ENCODE results near the gene EFCAB6. TPM values are rescaled to one million over a fixed set of nuclear protein-coding genes. Genes with fewer than 3 reads are reported as not detected.

Gene EFCAB6
- total RNA-seq, 2 donors from 2014 or later, result 2.2 to 2.5 TPM

- H3K36me3 ChIP-seq, result no peaks in the 10 kb centered on the region
- H3K27me3 ChIP-seq (replicated peaks; ENCODE audit: insufficient read depth), result no peaks in the 10 kb centered on the region
- H3K27ac ChIP-seq, result no peak overlapping the region
- ATAC-seq (ENCODE audit: insufficient number of reproducible peaks, low FRiP score, low read depth) (no peak), DNase-seq (ENCODE audit: low spot score) (no peak)
- H3K4me1 ChIP-seq (ENCODE audit: control insufficient read depth in 1 of 2, low read depth in 2 of 2), result no peaks in the 10 kb centered on the region
- no peaks in the 10 kb centered on the region for H3K9me3 ChIP-seq
- no peak overlapping the region for H3K4me3 ChIP-seq
- no peak for TF ChIP-seq CTCF (IDR thresholded peaks at IDR 0.05)
These were observed 26.6 kb upstream of the EFCAB6 start for GRCh38 chr22:43838571-43839307.

GRCh38 chr22:43838161-43838560 is 26.1 kb upstream of the EFCAB6 start:
- no peak overlapping the region for H3K4me3 ChIP-seq
- no peaks in the 10 kb centered on the region for H3K9me3 ChIP-seq
- ATAC-seq (ENCODE audit: insufficient number of reproducible peaks, low FRiP score, low read depth), result no peak
- no peaks in the 10 kb centered on the region for H3K36me3 ChIP-seq
- no peak for DNase-seq (ENCODE audit: low spot score)
- H3K27me3 ChIP-seq (replicated peaks; ENCODE audit: insufficient read depth), result no peaks in the 10 kb centered on the region
- H3K4me1 ChIP-seq (ENCODE audit: control insufficient read depth in 1 of 2, low read depth in 2 of 2), result no peaks in the 10 kb centered on the region
- H3K27ac ChIP-seq, result no peak overlapping the region
- no peak for TF ChIP-seq CTCF (IDR thresholded peaks at IDR 0.05)

GRCh38 chr22:43837666-43838065 is 25.6 kb upstream of the EFCAB6 start:
- DNase-seq (ENCODE audit: low spot score), result no peak

GRCh38 chr22:43835736-43836135 is 23.6 kb upstream of the EFCAB6 start:
- ATAC-seq (ENCODE audit: insufficient number of reproducible peaks, low FRiP score, low read depth), result no peak
- TF ChIP-seq CTCF (IDR thresholded peaks at IDR 0.05), result no peak

More at GRCh38 chr22:43837666-43838065, 25.6 kb upstream of the EFCAB6 start:
- no peaks in the 10 kb centered on the region for H3K27me3 ChIP-seq (replicated peaks; ENCODE audit: insufficient read depth)
- no peaks in the 10 kb centered on the region for H3K9me3 ChIP-seq
- no peak overlapping the region for H3K4me3 ChIP-seq
- TF ChIP-seq CTCF (IDR thresholded peaks at IDR 0.05), result no peak
- H3K36me3 ChIP-seq, result no peaks in the 10 kb centered on the region
- ATAC-seq (ENCODE audit: insufficient number of reproducible peaks, low FRiP score, low read depth), result no peak
- no peak overlapping the region for H3K27ac ChIP-seq
- no peaks in the 10 kb centered on the region for H3K4me1 ChIP-seq (ENCODE audit: control insufficient read depth in 1 of 2, low read depth in 2 of 2)

GRCh38 chr22:43835166-43835565 is 23.1 kb upstream of the EFCAB6 start:
- DNase-seq (ENCODE audit: low spot score), result no peak

More at GRCh38 chr22:43835736-43836135, 23.6 kb upstream of the EFCAB6 start:
- Histone ChIP-seq H3K4me1 (ENCODE audit: control insufficient read depth in 1 of 2, low read depth in 2 of 2) (no peaks in the 10 kb centered on the region), H3K36me3 (no peaks in the 10 kb centered on the region), H3K27me3 (replicated peaks; ENCODE audit: insufficient read depth) (no peaks in the 10 kb centered on the region), H3K9me3 (no peaks in the 10 kb centered on the region), H3K27ac (no peak overlapping the region), H3K4me3 (no peak overlapping the region)
- DNase-seq (ENCODE audit: low spot score), result no peak

More at GRCh38 chr22:43835166-43835565, 23.1 kb upstream of the EFCAB6 start:
- Histone ChIP-seq H3K27me3 (replicated peaks; ENCODE audit: insufficient read depth) (no peaks in the 10 kb centered on the region), H3K27ac (no peak overlapping the region), H3K9me3 (no peaks in the 10 kb centered on the region), H3K4me3 (no peak overlapping the region), H3K4me1 (ENCODE audit: control insufficient read depth in 1 of 2, low read depth in 2 of 2) (no peaks in the 10 kb centered on the region), H3K36me3 (no peaks in the 10 kb centered on the region)
- ATAC-seq (ENCODE audit: insufficient number of reproducible peaks, low FRiP score, low read depth), result no peak
- no peak for TF ChIP-seq CTCF (IDR thresholded peaks at IDR 0.05)
